VCaP (cell line): Measurements from ENCODE around the gene FAM221B.

Source experiments
- H3K27ac ChIP-seq: fragments of 450-650 bp; 2 replicates; pipeline ENCODE4 v1.5.1; 2017
- CTCF ChIP-seq: fragments of 450-650 bp; conservative IDR thresholded peaks from 2 replicates; pipeline ENCODE4 v1.5.1; 2017; ENCODE audit warnings: mild to moderate bottlenecking, moderate library complexity

FAM221B gene

DNA sequence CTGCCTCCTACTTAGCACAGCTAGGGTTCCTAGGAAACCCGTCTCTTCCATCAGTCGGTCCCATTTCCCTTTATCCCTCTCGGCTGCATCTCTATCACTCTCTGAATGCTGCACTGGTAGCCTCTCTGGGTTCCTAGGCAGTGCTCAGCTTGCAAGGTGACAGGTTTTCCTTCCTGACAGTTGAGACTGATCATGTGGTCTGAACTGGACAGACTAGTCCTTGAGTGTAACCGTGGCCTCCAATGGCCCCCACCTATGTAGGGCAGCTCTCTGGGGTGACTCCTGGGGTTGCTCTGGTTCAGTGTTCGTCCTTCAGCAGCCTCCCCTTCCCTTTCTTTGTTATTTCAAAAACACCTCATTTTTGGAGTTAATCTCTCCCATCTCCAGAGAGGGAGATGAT, 4.3 kb upstream of the FAM221B start:
- TF ChIP-seq CTCF, result no peak
- H3K27ac ChIP-seq, result peak overlapping the region; percentile 91

GRCh38 chr9:35831040-35831439, 2.5 kb upstream of the FAM221B start:
- H3K27ac ChIP-seq, result no peak overlapping the region
- no peak for TF ChIP-seq CTCF

DNA sequence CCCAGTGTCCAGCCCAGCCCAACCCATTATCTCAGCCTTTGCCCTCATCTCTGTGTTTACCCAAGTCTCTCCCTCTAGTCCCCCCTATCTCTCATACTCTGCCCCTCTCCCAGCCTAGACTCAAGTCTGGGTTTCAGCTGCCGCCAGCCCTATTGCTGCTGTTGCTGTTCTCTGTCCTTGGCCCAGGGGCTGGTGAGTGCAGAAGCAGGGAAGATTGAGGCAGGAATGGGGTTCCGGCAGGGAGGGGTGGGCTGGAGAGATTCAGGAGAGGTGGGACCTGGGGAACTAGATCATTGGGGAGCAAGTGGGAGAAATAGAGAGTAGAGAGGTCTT, 1.2 kb upstream of the FAM221B start:
- TF ChIP-seq CTCF, result no peak
- H3K27ac ChIP-seq, result peak overlapping the region; percentile 74

GRCh38 chr9:35829084-35829763, 692 bp upstream of the FAM221B start, which contains the start of gene TMEM8B:
TSS of gene TMEM8B (plus strand) at chr9:35829228. CDS start at chr9:35829448, 220 bp downstream.
- no peak for TF ChIP-seq CTCF
- H3K27ac ChIP-seq, result peak within 1 kb of the TSS; percentile 74

- no peak overlapping the region for H3K27ac ChIP-seq
- TF ChIP-seq CTCF, result no peak
Measured at GRCh38 chr9:35827486-35827885, 1.0 kb downstream of the FAM221B start.

- H3K27ac ChIP-seq, result no peak overlapping the region
- TF ChIP-seq CTCF, result peak; percentile 86
Measured at GRCh38 chr9:35826071-35826701, 2.3 kb downstream of the FAM221B start.

GRCh38 chr9:35822926-35823325, 5.6 kb downstream of the FAM221B start:
- H3K27ac ChIP-seq, result no peak overlapping the region
- no peak for TF ChIP-seq CTCF
